ENCODE data around the gene SOCS2. TPM values are rescaled to one million over a fixed set of nuclear protein-coding genes. Genes with fewer than 3 reads are reported as not detected.
"Not testable (repeated sequence)": the region's sequence is repeated elsewhere in the genome, so short reads cannot be mapped to it uniquely, and the experiment has no call there.

The SOCS2 gene
- total and polyA plus RNA-seq, 5 donors from 2014 or later, result 10.4 to 26.7 (median 23.3) TPM

DNA sequence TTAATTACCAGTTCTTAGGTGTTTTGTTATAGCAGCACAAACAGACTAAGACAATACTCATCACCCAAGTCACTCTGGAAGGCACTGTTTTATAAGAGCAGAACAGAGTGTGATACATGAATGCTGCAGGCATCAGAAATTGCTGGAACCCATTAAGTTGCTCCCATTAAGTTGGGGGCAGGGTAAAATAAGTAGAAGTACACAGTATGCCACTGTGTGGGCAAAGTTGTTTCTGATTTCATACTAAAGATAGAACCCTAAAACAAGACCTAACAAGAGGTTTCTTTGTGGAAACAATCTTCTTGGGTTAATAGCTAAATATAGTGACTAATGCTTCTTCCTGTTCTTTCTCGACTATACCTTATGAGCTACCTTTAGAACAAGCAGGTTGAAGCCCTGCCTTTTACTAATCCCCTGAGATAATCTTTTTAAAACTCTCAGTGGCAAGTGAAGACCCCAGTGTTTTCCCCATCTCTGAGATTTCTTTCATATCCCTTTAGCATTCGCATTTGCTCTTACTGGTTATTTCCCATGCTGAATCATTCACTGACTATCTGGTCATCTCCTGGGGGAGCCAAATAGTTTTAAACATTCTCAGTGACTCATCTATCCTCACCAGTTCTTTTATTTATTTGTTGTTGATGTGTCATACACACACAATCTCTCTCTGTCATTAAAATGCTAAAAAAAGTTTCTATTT is 52.3 kb downstream of the SOCS2 start:
- H3K27ac Mint-ChIP-seq, result no peak overlapping the region
- no peak overlapping the region for H3K4me3 Mint-ChIP-seq
- H3K4me1 ChIP-seq (ENCODE audit: control insufficient read depth, insufficient read depth, low read length, poor library complexity, severe bottlenecking), result no peaks in the 10 kb centered on the region
- no peak overlapping the region for H3K27ac ChIP-seq (ENCODE audit: insufficient read depth, low read length, poor library complexity, severe bottlenecking)
- ATAC-seq (ENCODE audit: low read depth in 2 of 2) (peak; percentile 48 to 52), DNase-seq (peak in 1 of 3 donors; percentile 15)
- no peaks in the 10 kb centered on the region for H3K36me3 Mint-ChIP-seq
- no peaks in the 10 kb centered on the region for H3K27me3 ChIP-seq (ENCODE audit: control insufficient read depth, insufficient read depth, low read length)
- H3K27me3 Mint-ChIP-seq, result no peaks in the 10 kb centered on the region
- H3K36me3 ChIP-seq (ENCODE audit: control insufficient read depth, insufficient read depth, low read length), result no peaks in the 10 kb centered on the region
- no peaks in the 10 kb centered on the region for H3K4me1 Mint-ChIP-seq
- no peaks in the 10 kb centered on the region for H3K9me3 ChIP-seq (ENCODE audit: control insufficient read depth in 2 of 2, low read length in 2 of 2)
- no peak overlapping the region for H3K4me3 ChIP-seq (ENCODE audit: low read depth, low read length)
- peaks cover 0 to 6% (median 1%) of the 10 kb centered on the region in 7 donors for H3K9me3 Mint-ChIP-seq

DNA sequence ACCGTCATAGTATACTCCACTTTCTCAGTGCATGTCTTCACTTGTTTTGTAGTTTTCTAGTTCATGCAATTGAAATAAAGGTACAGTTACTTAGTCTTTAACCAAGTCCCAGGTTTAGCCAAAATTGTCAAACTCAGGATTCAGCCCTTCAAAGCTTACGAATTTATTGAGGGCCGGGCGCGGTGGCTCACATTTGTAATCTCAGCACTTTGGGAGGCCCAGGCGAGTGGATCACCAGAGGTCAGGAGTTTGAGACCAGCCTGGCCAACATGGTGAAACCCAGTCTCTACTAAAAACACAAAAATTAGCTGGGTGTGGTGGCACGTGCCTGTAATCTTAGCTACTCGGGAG is 52.8 kb downstream of the SOCS2 start:
- H3K27me3 Mint-ChIP-seq; H3K36me3 Mint-ChIP-seq; H3K9me3 ChIP-seq (ENCODE audit: control insufficient read depth in 2 of 2, low read length in 2 of 2); H3K4me3 Mint-ChIP-seq; H3K4me1 Mint-ChIP-seq; H3K9me3 Mint-ChIP-seq; H3K27me3 ChIP-seq (ENCODE audit: control insufficient read depth, insufficient read depth, low read length); H3K27ac Mint-ChIP-seq; H3K4me3 ChIP-seq (ENCODE audit: low read depth, low read length); H3K4me1 ChIP-seq (ENCODE audit: control insufficient read depth, insufficient read depth, low read length, poor library complexity, severe bottlenecking); DNase-seq; ATAC-seq (ENCODE audit: low read depth in 2 of 2); H3K27ac ChIP-seq (ENCODE audit: insufficient read depth, low read length, poor library complexity, severe bottlenecking); H3K36me3 ChIP-seq (ENCODE audit: control insufficient read depth, insufficient read depth, low read length): not testable (repeated sequence)

DNA sequence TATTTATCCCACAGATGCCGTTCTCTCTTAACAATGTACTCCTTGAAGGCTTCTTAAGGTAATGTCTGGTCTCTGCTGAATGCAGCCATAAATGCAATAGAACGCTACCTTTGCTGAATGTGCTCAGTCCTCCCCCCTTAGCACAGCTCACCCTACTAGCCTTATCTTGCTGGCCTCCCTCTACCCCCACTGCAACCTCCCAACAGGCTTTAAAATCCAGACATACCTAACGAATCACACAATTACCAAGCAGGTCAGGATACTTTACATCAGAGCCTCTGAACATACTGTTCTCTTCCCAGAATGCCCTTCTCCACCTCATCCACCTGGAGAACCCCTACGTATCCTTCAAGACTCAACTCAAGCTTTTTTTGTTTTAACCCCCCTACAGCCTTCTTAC is 53.7 kb downstream of the SOCS2 start:
- no peak overlapping the region for H3K4me3 ChIP-seq (ENCODE audit: low read depth, low read length)
- ATAC-seq (ENCODE audit: low read depth in 2 of 2) (no peak), DNase-seq (no peak)
- no peaks in the 10 kb centered on the region for H3K9me3 ChIP-seq (ENCODE audit: control insufficient read depth in 2 of 2, low read length in 2 of 2)
- Mint-ChIP-seq H3K4me3 (no peak overlapping the region), H3K27ac (peak overlapping the region in 1 of 3 donors; percentile 16), H3K36me3 (no peaks in the 10 kb centered on the region), H3K9me3 (peaks cover 0 to 6% (median 1%) of the 10 kb centered on the region in 7 donors), H3K4me1 (no peaks in the 10 kb centered on the region), H3K27me3 (no peaks in the 10 kb centered on the region)
- no peaks in the 10 kb centered on the region for H3K4me1 ChIP-seq (ENCODE audit: control insufficient read depth, insufficient read depth, low read length, poor library complexity, severe bottlenecking)
- no peak overlapping the region for H3K27ac ChIP-seq (ENCODE audit: insufficient read depth, low read length, poor library complexity, severe bottlenecking)
- H3K27me3 ChIP-seq (ENCODE audit: control insufficient read depth, insufficient read depth, low read length), result no peaks in the 10 kb centered on the region
- H3K36me3 ChIP-seq (ENCODE audit: control insufficient read depth, insufficient read depth, low read length), result no peaks in the 10 kb centered on the region

Other genes with a start within 250 kb of the SOCS2 start
- 78.2 TPM for gene NUDT4, start 194.8 kb upstream of the SOCS2 start, total RNA-seq
- 10 to 100 TPM; 36.7 to 48.9 (median 42.0) TPM for gene NUDT4, start 194.8 kb upstream of the SOCS2 start, polyA plus RNA-seq
- gene UBE2N, start 130.7 kb upstream of the SOCS2 start, total RNA-seq, result 116 TPM
- 100 to 1,000 TPM; 195 to 314 (median 239) TPM for gene UBE2N, start 130.7 kb upstream of the SOCS2 start, polyA plus RNA-seq
- 43.2 TPM for gene MRPL42, start 105.2 kb upstream of the SOCS2 start, total RNA-seq
- gene MRPL42, start 105.2 kb upstream of the SOCS2 start, polyA plus RNA-seq, result 100 to 1,000 TPM in 1 of 4 donors, 10 to 100 TPM in 3; 92.0 to 121 (median 98.0) TPM
- 10.1 TPM for gene CRADD, start 104.7 kb downstream of the SOCS2 start, total RNA-seq
- 10 to 100 TPM; 19.5 to 24.2 (median 21.3) TPM for gene CRADD, start 104.7 kb downstream of the SOCS2 start, polyA plus RNA-seq

Data from CD4-positive, CD25-positive, alpha-beta regulatory T cell (primary cell).